OCI-LY1 (cell line): ENCODE data around the gene ETV3L.

Experiments used
- H2AFZ ChIP-seq: fragments of 200-600 bp; sonication (generic), shearing (Covaris generic); 2 replicates; pipeline ENCODE4 v1.6.0; 2014; ENCODE audit warnings: antibody characterized with exemption, mild to moderate bottlenecking, low read length
- H3F3A ChIP-seq: fragments of 200-600 bp; sonication (generic), shearing (Covaris generic); 2 replicates; pipeline ENCODE4 v1.6.0; 2014; ENCODE audit warnings: mild to moderate bottlenecking, antibody characterized with exemption, low read length, moderate library complexity; ENCODE audit not compliant: insufficient read depth
- H3K27ac ChIP-seq: fragments of 200-600 bp; sonication (generic); 2 replicates; pipeline ENCODE4 v1.5.1; 2014; ENCODE audit warnings: low read length, mixed run types, mild to moderate bottlenecking, low read depth; ENCODE audit not compliant: poor library complexity, severe bottlenecking
- H3K27me3 ChIP-seq: fragments of 200-600 bp; sonication (generic); 2 replicates; pipeline ENCODE4 v1.6.0; 2014; ENCODE audit warnings: antibody characterized with exemption, mild to moderate bottlenecking, low read length, moderate library complexity; ENCODE audit not compliant: insufficient read depth
- H3K36me3 ChIP-seq: fragments of 200-600 bp; sonication (generic); 2 replicates; pipeline ENCODE4 v1.6.1; 2014; ENCODE audit warnings: mild to moderate bottlenecking, antibody characterized with exemption, low read length, moderate library complexity, mixed read lengths; ENCODE audit not compliant: insufficient read depth
- H3K4me1 ChIP-seq: fragments of 200-600 bp; sonication (generic); 2 replicates; pipeline ENCODE4 v1.5.1; 2014; ENCODE audit warnings: mild to moderate bottlenecking, low read length, moderate library complexity; ENCODE audit not compliant: insufficient read depth, severe bottlenecking
- H3K4me2 ChIP-seq: fragments of 200-600 bp; sonication (generic), shearing (Covaris generic); 2 replicates; pipeline ENCODE4 v1.6.1; 2014; ENCODE audit warnings: low read length
- H3K4me3 ChIP-seq: fragments of 200-600 bp; sonication (generic); 2 replicates; pipeline ENCODE4 v1.5.1; 2014; ENCODE audit warnings: low read length, low read depth, mild to moderate bottlenecking, mixed read lengths; ENCODE audit not compliant: poor library complexity, severe bottlenecking
- H3K79me2 ChIP-seq: fragments of 200-600 bp; shearing (Covaris generic); 2 replicates; pipeline ENCODE4 v1.6.1; 2016; ENCODE audit warnings: mixed run types, low read length, mixed read lengths; ENCODE audit not compliant: insufficient read depth
- H3K9ac ChIP-seq: fragments of 200-600 bp; sonication (generic), shearing (Covaris generic); 2 replicates; pipeline ENCODE4 v1.6.1; 2014; ENCODE audit warnings: mild to moderate bottlenecking, low read length, mixed read lengths
- H3K9me2 ChIP-seq: fragments of 200-600 bp; sonication (generic), shearing (Covaris generic); 2 replicates; pipeline ENCODE4 v1.6.1; 2014; ENCODE audit warnings: low read depth, mild to moderate bottlenecking, low read length, mixed read lengths
- H3K9me3 ChIP-seq: fragments of 200-600 bp; shearing (Covaris generic); 2 replicates; pipeline ENCODE4 v1.6.1; 2014; ENCODE audit warnings: low read length, mixed read lengths
- H4K20me1 ChIP-seq: fragments of 200-600 bp; sonication (generic), shearing (Covaris generic); 2 replicates; pipeline ENCODE4 v1.6.0; 2016; ENCODE audit warnings: mild to moderate bottlenecking, low read length; ENCODE audit not compliant: insufficient read depth
- EZH2 ChIP-seq: fragments of 200-600 bp; sonication (generic), shearing (Covaris generic); IDR thresholded peaks from 2 replicates; pipeline ENCODE4 v1.8.0; 2017; ENCODE audit warnings: borderline replicate concordance, mixed run types, mild to moderate bottlenecking, antibody characterized with exemption, low read length, moderate library complexity, mixed read lengths
- TF ChIP-seq, protein P1 (sequence below): fragments of 200-600 bp; sonication (generic), shearing (Covaris generic); IDR thresholded peaks from 2 replicates; pipeline ENCODE4 v1.5.1; 2017; ENCODE audit warnings: mild to moderate bottlenecking, antibody characterized with exemption, low read length, moderate library complexity, mixed read lengths

Gene ETV3L

DNA sequence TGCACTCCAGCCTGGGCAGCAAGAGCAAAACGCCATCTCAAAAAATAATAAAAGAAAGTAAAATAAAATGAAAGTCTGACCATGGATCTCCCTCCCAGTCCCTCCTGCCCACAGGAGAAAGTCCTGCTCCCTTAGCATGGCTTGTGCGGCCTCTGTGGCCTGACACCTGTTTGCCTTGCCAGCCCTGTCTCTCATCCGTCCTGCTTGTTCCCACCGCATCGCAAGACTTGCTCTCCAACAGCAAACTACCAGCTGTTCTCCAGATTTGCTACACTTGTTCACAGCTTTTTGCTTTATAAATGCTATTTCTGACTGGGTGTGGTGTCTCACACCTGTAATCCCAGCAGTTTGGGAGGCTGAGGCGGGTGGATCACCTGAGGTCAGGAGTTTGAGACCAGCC lies 2.7 kb downstream of the ETV3L start:
- no peaks in the 10 kb centered on the region for H3F3A ChIP-seq
- no peaks in the 10 kb centered on the region for H3K9me3 ChIP-seq
- H3K36me3 ChIP-seq: no peaks in the 10 kb centered on the region
- no peak overlapping the region for H2AFZ ChIP-seq
- H4K20me1 ChIP-seq: no peaks in the 10 kb centered on the region
- no peak overlapping the region for H3K4me3 ChIP-seq
- H3K9ac ChIP-seq: no peak overlapping the region
- H3K4me1 ChIP-seq: no peaks in the 10 kb centered on the region
- H3K27me3 ChIP-seq: no peaks in the 10 kb centered on the region
- no peaks in the 10 kb centered on the region for H3K9me2 ChIP-seq
- H3K79me2 ChIP-seq: no peaks in the 10 kb centered on the region
- TF ChIP-seq, protein P1, sequence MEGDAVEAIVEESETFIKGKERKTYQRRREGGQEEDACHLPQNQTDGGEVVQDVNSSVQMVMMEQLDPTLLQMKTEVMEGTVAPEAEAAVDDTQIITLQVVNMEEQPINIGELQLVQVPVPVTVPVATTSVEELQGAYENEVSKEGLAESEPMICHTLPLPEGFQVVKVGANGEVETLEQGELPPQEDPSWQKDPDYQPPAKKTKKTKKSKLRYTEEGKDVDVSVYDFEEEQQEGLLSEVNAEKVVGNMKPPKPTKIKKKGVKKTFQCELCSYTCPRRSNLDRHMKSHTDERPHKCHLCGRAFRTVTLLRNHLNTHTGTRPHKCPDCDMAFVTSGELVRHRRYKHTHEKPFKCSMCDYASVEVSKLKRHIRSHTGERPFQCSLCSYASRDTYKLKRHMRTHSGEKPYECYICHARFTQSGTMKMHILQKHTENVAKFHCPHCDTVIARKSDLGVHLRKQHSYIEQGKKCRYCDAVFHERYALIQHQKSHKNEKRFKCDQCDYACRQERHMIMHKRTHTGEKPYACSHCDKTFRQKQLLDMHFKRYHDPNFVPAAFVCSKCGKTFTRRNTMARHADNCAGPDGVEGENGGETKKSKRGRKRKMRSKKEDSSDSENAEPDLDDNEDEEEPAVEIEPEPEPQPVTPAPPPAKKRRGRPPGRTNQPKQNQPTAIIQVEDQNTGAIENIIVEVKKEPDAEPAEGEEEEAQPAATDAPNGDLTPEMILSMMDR: no peak
- no peak for TF ChIP-seq EZH2
- H3K4me2 ChIP-seq: no peak overlapping the region
- H3K27ac ChIP-seq: no peak overlapping the region

DNA sequence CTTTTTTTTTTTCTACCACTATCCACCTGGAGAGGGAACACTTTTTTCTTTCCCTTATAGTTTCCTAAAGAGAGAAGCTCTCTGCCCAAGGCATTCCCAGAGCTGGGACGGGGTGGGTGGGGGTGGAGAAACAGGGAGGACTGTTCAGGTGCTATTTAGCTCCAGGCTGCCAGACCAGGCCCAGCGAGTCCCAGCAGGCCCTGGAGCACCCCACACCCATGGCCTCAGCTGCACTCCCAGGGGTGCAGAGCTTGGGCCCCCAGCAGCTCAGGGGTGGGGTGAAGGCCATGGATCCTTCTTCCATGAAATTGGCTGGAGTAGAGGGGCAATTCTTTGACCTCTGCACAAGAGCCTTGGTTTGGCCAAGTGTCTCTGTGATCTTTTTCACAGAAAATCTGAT lies 4.1 kb downstream of the ETV3L start:
- Histone ChIP-seq H3K36me3 (no peaks in the 10 kb centered on the region), H4K20me1 (no peaks in the 10 kb centered on the region), H3K4me2 (no peak overlapping the region), H3K9me3 (no peaks in the 10 kb centered on the region), H3K9ac (no peak overlapping the region), H3K27ac (no peak overlapping the region), H3K27me3 (no peaks in the 10 kb centered on the region), H3K79me2 (no peaks in the 10 kb centered on the region), H3K4me3 (no peak overlapping the region), H3K9me2 (no peaks in the 10 kb centered on the region), H2AFZ (no peak overlapping the region), H3F3A (no peaks in the 10 kb centered on the region), H3K4me1 (no peaks in the 10 kb centered on the region)
- TF ChIP-seq, protein P1: no peak
- no peak for TF ChIP-seq EZH2

DNA sequence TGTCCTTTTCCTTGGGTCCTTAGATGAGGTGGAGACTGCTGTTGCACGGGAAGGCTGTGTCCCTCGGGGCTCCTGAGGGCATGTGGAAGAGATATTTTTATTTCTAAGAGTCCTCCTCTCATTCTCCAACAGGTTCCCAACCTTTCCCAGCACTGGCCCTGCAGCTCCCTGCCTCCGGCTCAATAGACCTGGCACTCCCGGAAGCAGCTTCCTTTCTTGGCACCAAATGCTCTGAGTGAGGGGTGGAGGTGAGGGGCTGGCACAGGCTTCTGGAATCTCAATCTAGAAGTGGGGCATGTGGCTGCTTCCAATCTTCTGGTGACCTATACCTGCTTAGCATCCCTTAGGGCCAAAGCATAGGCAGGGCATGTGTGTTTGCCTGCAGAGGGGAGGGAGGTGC lies 4.5 kb downstream of the ETV3L start:
- no peaks in the 10 kb centered on the region for H3K36me3 ChIP-seq
- H4K20me1 ChIP-seq: no peaks in the 10 kb centered on the region
- no peaks in the 10 kb centered on the region for H3K27me3 ChIP-seq
- H3K4me3 ChIP-seq: no peak overlapping the region
- no peak overlapping the region for H3K27ac ChIP-seq
- H3K4me1 ChIP-seq: no peaks in the 10 kb centered on the region
- no peak overlapping the region for H2AFZ ChIP-seq
- H3K9me3 ChIP-seq: no peaks in the 10 kb centered on the region
- H3K9me2 ChIP-seq: no peaks in the 10 kb centered on the region
- no peak overlapping the region for H3K9ac ChIP-seq
- no peaks in the 10 kb centered on the region for H3K79me2 ChIP-seq
- no peaks in the 10 kb centered on the region for H3F3A ChIP-seq
- H3K4me2 ChIP-seq: no peak overlapping the region
- no peak for TF ChIP-seq EZH2
- TF ChIP-seq, protein P1: no peak
